Stimulated activated CD4-positive, alpha-beta T cell treated with anti-CD3 and anti-CD28 coated beads, Interleukin-2, amount 100 ng/mL, for 24 hours (primary cell): ENCODE results near the gene STK39.

Experiments used
- DNase-seq, 2 donors: peaks; one replicate each; pipeline ENCODE4 v3.0.0-alpha.2; 2020

The STK39 gene

DNA sequence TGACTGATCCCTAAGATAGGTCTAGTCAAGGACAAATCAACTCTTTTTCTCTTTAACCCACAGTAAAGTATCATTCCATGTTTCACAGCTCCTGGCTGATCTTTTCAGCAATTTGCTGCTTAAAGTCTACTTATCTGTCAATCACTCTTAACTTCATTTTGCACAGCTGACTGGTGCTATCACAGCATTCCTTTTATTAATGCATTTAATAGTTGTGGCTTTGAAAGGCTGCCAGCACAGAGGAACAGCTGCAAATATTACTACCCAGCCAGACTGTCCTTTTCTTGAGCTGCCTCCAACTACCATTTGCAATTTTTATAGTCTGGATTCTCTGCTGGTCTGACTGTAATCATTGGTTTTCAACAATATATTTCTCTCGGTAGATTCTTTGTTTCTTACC, 303.5 kb downstream of the STK39 start:
- DNase-seq: no peak

GRCh38 chr2:167943368-167943767, 304.0 kb downstream of the STK39 start:
- no peak for DNase-seq

DNA sequence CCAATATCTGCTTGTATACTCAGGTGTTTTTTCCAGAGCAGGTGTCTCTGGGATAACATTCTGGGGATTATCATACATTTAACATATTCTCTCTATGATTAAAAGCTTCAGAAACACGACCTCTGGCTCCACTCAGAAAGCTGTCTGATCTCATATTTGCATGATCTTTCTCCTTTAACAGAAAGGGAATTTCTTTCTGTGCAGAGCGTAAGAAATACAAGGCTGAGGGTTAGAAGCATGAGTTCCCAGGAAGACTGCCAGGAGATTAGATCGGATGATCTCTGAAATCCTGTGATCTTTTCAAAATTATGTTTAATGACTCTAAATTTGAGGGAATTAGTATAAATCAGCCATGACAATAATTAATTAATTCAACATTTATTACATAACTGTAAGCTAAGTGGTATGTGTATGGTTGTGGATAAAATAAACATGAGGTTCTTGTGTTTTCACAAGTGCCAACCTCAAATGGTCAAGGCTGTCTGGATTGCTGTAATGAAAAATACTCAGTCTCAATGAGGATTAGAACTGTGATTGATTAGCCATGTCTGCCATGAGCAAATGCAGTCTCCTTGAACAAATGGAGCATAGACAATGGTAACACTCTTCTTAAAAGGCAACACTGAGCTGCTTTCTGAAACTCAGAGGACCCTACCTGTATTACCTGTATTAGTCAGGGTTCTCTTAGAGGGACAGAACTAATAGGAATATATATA, 304.9 kb downstream of the STK39 start:
- DNase-seq: no peak

DNA sequence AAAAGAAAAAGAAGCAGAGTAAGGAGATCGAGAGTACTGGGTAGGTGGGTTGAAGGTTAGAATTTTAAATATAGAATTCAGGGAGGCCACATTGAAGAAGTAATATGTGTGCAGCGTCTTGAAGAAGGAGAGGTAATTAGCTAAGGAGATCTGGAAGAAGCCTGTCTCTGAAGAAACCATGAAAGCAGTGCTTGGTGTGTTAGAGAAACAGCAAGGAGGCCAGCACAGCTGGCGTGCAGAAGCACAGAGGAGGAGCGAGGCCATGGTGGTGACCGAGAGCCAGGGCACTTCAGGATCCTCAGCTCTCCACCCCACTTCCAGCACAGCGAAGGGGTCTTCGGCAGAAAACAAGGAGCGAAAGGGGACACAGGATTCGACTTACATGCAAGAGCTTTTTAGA, 305.8 kb downstream of the STK39 start:
- no peak for DNase-seq

GRCh38 chr2:167940734-167941507, 306.5 kb downstream of the STK39 start:
- no peak for DNase-seq

- no peak for DNase-seq
Observed at GRCh38 chr2:167940346-167940725, 307.1 kb downstream of the STK39 start.

DNA sequence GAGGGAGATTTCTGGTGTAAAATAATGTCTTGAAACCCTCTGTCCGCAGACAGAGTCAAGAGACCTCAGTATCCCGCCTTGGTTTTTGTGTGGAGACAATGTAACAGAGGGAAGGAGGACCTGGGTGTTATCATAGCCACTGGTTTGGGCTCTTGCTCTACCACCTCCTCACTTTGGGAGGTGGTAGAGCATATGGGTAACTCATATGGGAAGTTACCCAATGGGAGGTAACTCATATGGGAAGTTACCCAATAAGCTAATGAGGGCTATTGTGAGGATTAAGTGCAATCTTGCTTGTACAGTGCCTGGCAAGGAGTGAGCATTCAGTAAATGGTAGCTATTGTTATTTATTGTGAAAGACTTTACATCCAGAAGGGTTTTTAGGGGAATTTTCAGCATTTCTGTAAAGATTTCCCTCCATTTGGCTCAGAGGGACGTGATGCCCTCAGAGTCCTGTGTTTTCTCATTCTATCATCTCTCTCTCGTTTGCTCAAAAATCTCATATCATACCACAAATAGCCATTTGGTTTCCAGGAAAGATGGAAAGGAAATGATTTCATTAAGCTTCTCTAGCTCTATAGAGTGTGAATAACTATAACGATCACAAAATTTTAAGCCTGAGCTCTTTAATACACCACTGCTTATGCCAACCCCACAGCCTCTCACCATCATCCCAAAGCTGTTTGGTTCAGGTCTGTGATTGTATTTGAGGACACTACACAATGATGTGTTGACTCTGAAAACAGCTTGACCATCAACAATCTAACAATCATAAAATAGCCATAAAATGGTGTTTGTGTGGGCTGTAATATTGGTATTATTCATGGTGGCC, 307.7 kb downstream of the STK39 start:
- DNase-seq: no peak

DNA sequence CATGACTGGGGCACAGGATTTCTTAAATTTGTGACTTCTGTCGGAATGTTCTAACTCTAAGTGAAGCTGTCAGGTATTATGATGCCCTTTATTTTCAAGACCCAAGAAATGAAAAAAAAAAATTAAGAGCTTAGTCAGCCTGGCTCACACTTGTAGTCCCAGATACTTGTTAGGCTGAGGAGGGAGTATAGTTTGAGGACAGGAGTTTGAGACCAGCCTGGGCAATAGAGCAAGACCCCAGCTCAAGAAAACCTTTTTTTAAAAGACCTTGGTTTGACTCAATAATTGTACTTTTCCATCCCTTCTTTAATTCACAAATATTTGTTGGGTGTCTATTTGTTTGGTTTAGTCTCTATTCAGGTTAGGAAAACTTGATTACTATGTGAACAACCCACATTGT, 310.0 kb downstream of the STK39 start:
- DNase-seq: no peak

DNA sequence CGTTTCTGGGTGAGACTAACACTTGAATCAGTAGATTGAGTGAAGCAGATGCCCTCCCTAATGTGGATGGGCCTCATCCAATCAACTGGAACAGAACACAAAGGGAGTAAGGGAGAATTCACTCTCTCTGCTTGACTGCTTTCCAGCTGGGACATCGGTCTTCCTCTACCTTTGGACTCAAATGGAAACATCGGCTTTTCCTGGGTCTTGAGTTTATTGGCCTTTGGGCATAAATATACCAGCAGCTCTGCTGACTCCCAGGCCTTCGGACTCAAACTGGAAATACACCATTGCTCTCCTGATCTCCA, 311.6 kb downstream of the STK39 start:
- DNase-seq: no peak

GRCh38 chr2:167933097-167933814, 314.1 kb downstream of the STK39 start:
- no peak for DNase-seq

DNA sequence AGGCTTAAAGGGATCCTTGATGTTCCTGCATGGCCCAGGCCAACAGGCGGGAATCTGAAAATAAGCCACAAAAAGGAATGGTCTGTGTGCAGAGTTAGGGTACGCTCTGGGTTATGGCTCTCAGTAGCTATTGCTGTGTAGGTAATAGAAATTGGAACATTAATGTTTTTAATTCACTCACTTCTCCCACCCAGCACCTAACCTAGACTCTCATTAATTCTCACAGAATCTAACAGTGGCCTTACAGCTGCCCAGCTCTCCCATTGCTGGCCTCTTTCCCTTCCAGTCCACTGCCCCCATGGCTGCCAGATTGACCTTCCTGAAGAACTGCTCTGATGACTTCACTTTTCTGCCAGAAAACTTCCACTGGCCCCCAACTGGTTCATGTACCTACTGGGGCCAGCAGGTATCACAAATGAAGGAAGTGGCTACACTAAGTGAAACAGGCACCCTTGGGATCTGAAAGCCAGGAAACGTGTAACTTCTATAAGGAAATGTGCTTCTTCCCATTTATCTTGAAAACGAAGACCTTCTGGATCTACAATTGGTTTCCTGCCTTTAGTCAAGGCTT, 315.2 kb downstream of the STK39 start:
- no peak for DNase-seq

DNA sequence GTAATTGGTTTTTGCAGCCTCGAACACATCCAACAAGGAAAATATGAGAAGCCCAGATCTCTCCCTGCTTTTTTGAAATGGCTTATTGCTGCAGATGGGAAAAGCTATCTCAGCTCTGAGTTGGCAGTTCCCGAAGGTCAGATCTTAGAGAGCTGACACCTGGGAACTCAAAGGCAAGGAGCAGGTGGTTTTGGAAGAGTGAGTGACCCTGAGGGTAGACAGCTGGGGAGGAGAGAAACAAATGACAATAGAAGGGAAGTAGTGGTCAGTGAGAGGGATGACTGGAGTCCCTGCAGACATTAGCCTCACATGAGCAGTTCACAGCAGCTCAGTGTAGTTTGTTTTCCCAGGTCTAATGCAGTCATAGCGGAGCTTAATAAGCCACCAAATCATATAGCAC, 317.9 kb downstream of the STK39 start:
- no peak for DNase-seq

DNA sequence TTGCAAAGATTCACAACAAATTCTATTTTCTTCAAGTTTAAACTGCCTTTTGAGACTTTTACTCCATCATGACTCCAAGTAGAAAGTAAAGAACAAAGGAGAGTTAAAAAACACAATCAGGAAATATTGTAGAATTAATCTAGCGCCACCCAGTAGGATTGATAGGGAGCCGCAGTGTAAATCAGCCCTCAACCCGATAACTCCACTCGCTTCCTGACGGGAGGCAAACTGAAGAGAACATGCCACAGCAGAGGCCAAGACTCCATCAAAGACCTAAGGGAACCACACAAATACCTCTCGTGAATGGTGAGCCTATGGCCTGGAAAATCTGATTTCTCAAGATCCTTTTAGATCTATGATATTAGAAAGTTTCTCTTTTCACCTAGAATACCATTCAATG, 319.0 kb downstream of the STK39 start:
- no peak for DNase-seq

DNA sequence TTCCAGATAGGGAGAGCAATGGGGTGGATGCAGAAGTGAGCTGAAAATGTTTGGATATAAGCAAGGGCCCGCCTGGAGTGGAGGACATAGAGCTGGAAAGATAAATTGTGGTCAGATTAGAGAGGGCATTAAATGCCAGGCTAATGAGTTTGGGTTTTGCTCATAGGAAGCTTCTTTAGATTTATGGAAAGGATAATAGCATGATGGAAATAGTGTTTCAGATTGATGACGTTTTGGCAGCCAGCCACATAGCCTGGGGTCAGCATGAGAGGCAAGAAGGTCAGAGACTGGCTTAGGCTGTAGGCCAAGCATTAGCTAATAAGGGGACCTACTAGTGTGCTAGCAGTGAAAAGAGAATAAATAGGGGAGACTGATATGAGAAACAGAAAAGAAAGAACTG, 321.6 kb downstream of the STK39 start:
- DNase-seq: no peak

DNA sequence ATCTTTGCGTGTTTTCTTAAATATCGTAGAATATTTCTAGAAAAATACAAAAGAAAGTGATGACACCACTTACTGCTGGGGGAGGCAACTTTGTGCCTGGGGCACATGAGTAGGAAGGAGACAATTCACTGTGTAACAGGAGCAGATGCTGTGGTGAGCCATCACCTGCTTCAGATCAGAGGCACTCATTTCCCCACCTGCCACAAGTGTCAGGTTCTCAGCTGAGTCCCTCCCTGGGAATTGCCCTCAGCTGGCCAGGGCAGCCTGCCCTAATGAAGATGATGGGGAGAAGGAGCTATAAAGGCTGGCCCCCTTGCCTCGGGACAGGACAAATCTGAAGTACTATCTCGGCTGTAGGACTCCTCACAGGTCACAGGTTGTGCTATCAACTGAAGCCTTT, 322.8 kb downstream of the STK39 start:
- DNase-seq: no peak

DNA sequence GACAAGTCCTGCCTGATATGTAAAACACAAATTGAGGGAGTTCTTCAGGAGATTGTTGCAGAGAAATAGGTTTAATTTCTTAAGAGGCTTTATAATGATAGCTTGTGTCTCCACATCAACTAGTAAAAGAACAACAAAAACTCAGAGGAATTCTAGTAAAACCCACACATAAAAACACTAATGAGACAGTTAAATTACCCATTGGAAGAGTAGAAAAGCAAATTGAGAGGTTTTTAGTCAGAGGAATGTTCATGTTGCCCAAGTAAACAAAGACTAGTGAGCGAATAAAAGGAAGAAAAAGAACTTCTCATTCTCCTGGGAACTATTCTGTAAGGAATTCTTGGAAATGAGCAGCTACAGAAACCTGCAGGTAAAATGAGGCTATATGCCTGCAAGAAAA, 330.6 kb downstream of the STK39 start:
- DNase-seq: no peak

DNA sequence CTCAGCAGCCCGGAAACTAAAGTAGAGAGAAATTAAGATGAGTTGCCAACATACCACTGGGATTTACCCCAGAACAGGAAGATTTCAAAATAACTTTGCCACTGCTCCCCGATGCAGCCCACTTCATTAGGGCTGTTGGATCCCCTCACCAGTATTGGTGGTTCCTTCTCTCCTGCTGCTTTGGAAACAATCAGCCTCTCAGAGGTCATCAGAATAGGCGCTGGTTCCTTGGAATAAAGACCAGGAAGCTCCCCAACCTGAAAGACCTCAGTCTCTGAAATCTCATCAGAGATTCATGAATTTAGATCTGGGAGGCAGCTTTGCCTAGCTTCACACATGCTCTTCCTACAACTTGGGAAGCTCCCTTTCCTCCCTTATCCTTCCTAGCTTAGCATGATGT, 332.4 kb downstream of the STK39 start:
- no peak for DNase-seq

- no peak for DNase-seq
Observed at GRCh38 chr2:167908786-167909185, 338.6 kb downstream of the STK39 start.

GRCh38 chr2:167905668-167906067, 341.7 kb downstream of the STK39 start:
- no peak for DNase-seq
